H9 (cell line): Measurements from ENCODE around the gene ZNF771. TPM values are rescaled to one million over a fixed set of nuclear protein-coding genes. Genes with fewer than 3 reads are reported as not detected.

Source experiments
- DNase-seq: peaks from one replicate; pipeline ENCODE4 v3.0.0-alpha.2; 2017
- H2AFZ ChIP-seq: one replicate; pipeline ENCODE4 v1.6.1; 2013; ENCODE audit warnings: mild to moderate bottlenecking, low read length, control low read depth, moderate library complexity
- H2AK5ac ChIP-seq: 2 replicates; pipeline ENCODE4 v1.6.1; 2013; ENCODE audit warnings: low read length, control low read depth, mixed read lengths; ENCODE audit not compliant: insufficient read length
- H2BK120ac ChIP-seq: one replicate; pipeline ENCODE4 v1.6.1; 2013; ENCODE audit warnings: low read depth, mild to moderate bottlenecking, low read length, control low read depth, inconsistent platforms; ENCODE audit not compliant: poor library complexity, severe bottlenecking
- H2BK12ac ChIP-seq: 2 replicates; pipeline ENCODE4 v1.6.1; 2013; ENCODE audit warnings: low read length, control low read depth, mixed read lengths, low read depth; ENCODE audit not compliant: insufficient read length
- H2BK15ac ChIP-seq: 2 replicates; pipeline ENCODE4 v1.6.1; 2013; ENCODE audit warnings: low read depth, low read length, control low read depth
- H2BK20ac ChIP-seq: one replicate; pipeline ENCODE4 v1.6.1; 2013; ENCODE audit warnings: low read depth, mild to moderate bottlenecking, low read length, control low read depth, inconsistent platforms; ENCODE audit not compliant: poor library complexity, severe bottlenecking
- H2BK5ac ChIP-seq: 2 replicates; pipeline ENCODE4 v1.6.1; 2013; ENCODE audit warnings: low read length, control low read depth, mixed read lengths; ENCODE audit not compliant: insufficient read length
- H3K14ac ChIP-seq: 2 replicates; pipeline ENCODE4 v1.6.1; 2013; ENCODE audit warnings: low read length, control low read depth; ENCODE audit not compliant: insufficient read depth
- H3K18ac ChIP-seq: 2 replicates; pipeline ENCODE4 v1.6.1; 2013; ENCODE audit warnings: low read depth, mild to moderate bottlenecking, mixed read lengths, low read length, control low read depth; ENCODE audit not compliant: insufficient read length
- H3K23ac ChIP-seq: 2 replicates; pipeline ENCODE4 v1.6.1; 2013; ENCODE audit warnings: low read length, control low read depth, mixed read lengths, low read depth; ENCODE audit not compliant: insufficient read length
- H3K23me2 ChIP-seq: 2 replicates; pipeline ENCODE4 v1.6.1; 2013; ENCODE audit warnings: low read depth, mild to moderate bottlenecking, mixed read lengths, low read length, control low read depth; ENCODE audit not compliant: insufficient read length, poor library complexity, severe bottlenecking
- H3K27ac ChIP-seq: 2 replicates; pipeline ENCODE4 v1.5.1; 2013; ENCODE audit warnings: low read length, control low read depth, mixed read lengths, low read depth; ENCODE audit not compliant: insufficient read length
- H3K27me3 ChIP-seq: 2 replicates; pipeline ENCODE4 v1.6.1; 2013; ENCODE audit warnings: low read length, control low read depth, inconsistent platforms; ENCODE audit not compliant: insufficient read depth
- H3K4ac ChIP-seq: 2 replicates; pipeline ENCODE4 v1.6.1; 2013; ENCODE audit warnings: low read depth, mild to moderate bottlenecking, control low read depth, inconsistent platforms, low read length, moderate library complexity
- H3K4me1 ChIP-seq: 2 replicates; pipeline ENCODE4 v1.6.1; 2013; ENCODE audit warnings: low read length, control low read depth, inconsistent platforms; ENCODE audit not compliant: insufficient read depth
- H3K4me2 ChIP-seq: 2 replicates; pipeline ENCODE4 v1.6.1; 2013; ENCODE audit warnings: low read length, control low read depth, mixed read lengths; ENCODE audit not compliant: insufficient read length, insufficient read depth
- H3K56ac ChIP-seq: 2 replicates; pipeline ENCODE4 v1.6.1; 2013; ENCODE audit warnings: low read depth, mild to moderate bottlenecking, mixed read lengths, low read length, control low read depth; ENCODE audit not compliant: insufficient read length
- H3K79me1 ChIP-seq: 2 replicates; pipeline ENCODE4 v1.6.1; 2013; ENCODE audit warnings: low read depth, mild to moderate bottlenecking, moderate library complexity, low read length, control low read depth, inconsistent platforms; ENCODE audit not compliant: insufficient read depth, poor library complexity, severe bottlenecking
- H3K79me2 ChIP-seq: 2 replicates; pipeline ENCODE4 v1.6.1; 2013; ENCODE audit warnings: low read length, control low read depth, inconsistent platforms; ENCODE audit not compliant: insufficient read depth
- H3K9ac ChIP-seq: 2 replicates; pipeline ENCODE4 v1.6.1; 2013; ENCODE audit warnings: low read length, control low read depth, mixed read lengths; ENCODE audit not compliant: insufficient read length; ENCODE audit errors: extremely low read depth
- H3K9me3 ChIP-seq: one replicate; pipeline ENCODE4 v1.6.1; 2013; ENCODE audit warnings: low read depth, low read length, inconsistent platforms; ENCODE audit not compliant: control insufficient read depth
- H3T11ph ChIP-seq: one replicate; pipeline ENCODE4 v1.6.1; 2013; ENCODE audit warnings: mild to moderate bottlenecking, low read length, control low read depth, inconsistent platforms
- H4K20me1 ChIP-seq: one replicate; pipeline ENCODE4 v1.6.1; 2013; ENCODE audit not compliant: control insufficient read depth, insufficient read length, insufficient read depth
- H4K5ac ChIP-seq: 2 replicates; pipeline ENCODE4 v1.6.1; 2013; ENCODE audit warnings: low read depth, mild to moderate bottlenecking, mixed read lengths, low read length, control low read depth; ENCODE audit not compliant: insufficient read length
- H4K8ac ChIP-seq: replicated peaks from 2 replicates; pipeline ENCODE4 v1.6.1; 2013; ENCODE audit warnings: low read length, control low read depth, mixed read lengths, low read depth; ENCODE audit not compliant: insufficient read length
- H4K91ac ChIP-seq: 2 replicates; pipeline ENCODE4 v1.6.1; 2013; ENCODE audit warnings: low read depth, mild to moderate bottlenecking, moderate library complexity, mixed read lengths, low read length, control low read depth; ENCODE audit not compliant: insufficient read length
- H3K27ac Mint-ChIP-seq, 3 experiments: 2 replicates in 2 of 3; 3 replicates in 1 of 3; pipeline ENCODE4 v1.8.0; 2020 to 2021; ENCODE audit warnings: mixed read lengths in 3 of 3, mild to moderate bottlenecking in 1 of 3, moderate library complexity in 1 of 3
- H3K27me3 Mint-ChIP-seq: 2 replicates; pipeline ENCODE4 v1.8.0; 2021; ENCODE audit warnings: low read depth, mild to moderate bottlenecking, moderate library complexity, mixed read lengths
- H3K36me3 Mint-ChIP-seq, 3 experiments: 2 replicates in 2 of 3; 3 replicates in 1 of 3; pipeline ENCODE4 v1.8.0; 2020 to 2021; ENCODE audit warnings: low read depth in 3 of 3, mixed read lengths in 3 of 3; ENCODE audit not compliant: insufficient read depth in 1 of 3
- H3K4me1 Mint-ChIP-seq, 2 experiments: 2 replicates each; pipeline ENCODE4 v1.8.0; 2020; ENCODE audit warnings: mixed read lengths in 2 of 2
- H3K4me3 Mint-ChIP-seq, 2 experiments: 2 replicates in 1 of 2; 3 replicates in 1 of 2; pipeline ENCODE4 v1.8.0; 2020 to 2021; ENCODE audit warnings: mild to moderate bottlenecking in 2 of 2, mixed read lengths in 2 of 2, moderate library complexity in 1 of 2
- H3K9me3 Mint-ChIP-seq, 2 experiments: 2 replicates in 1 of 2; 3 replicates in 1 of 2; pipeline ENCODE4 v1.8.0; 2020; ENCODE audit warnings: mild to moderate bottlenecking in 2 of 2, mixed read lengths in 2 of 2, moderate library complexity in 1 of 2
- WGBS: extraction: QIAGEN DNeasy Blood & Tissue Kit; methylation state at CpG from one replicate; pipeline ENCODE4 v1.1.7; 2013; ENCODE audit warnings: missing lambda C conversion rate, low lambda C conversion rate, mixed read lengths; ENCODE audit not compliant: insufficient read length; ENCODE audit errors: extremely low coverage; 5-methylcytosine and 5-hydroxymethylcytosine counted together
- total RNA-seq: library from RNA; stranded (reverse); gene quantifications from 2 replicates; pipeline ENCODE4 v1.2.1, GENCODE V29; 2021
- TF ChIP-seq, protein P1 (sequence below): fragments of 200-600 bp; sonication (generic); conservative IDR thresholded peaks from 3 replicates; pipeline ENCODE4 v1.8.0; 2021; ENCODE audit warnings: antibody characterized with exemption, mild to moderate bottlenecking

Gene ZNF771
- total RNA-seq, 1 experiment from 2014 or later, result 10.5 TPM

DNA sequence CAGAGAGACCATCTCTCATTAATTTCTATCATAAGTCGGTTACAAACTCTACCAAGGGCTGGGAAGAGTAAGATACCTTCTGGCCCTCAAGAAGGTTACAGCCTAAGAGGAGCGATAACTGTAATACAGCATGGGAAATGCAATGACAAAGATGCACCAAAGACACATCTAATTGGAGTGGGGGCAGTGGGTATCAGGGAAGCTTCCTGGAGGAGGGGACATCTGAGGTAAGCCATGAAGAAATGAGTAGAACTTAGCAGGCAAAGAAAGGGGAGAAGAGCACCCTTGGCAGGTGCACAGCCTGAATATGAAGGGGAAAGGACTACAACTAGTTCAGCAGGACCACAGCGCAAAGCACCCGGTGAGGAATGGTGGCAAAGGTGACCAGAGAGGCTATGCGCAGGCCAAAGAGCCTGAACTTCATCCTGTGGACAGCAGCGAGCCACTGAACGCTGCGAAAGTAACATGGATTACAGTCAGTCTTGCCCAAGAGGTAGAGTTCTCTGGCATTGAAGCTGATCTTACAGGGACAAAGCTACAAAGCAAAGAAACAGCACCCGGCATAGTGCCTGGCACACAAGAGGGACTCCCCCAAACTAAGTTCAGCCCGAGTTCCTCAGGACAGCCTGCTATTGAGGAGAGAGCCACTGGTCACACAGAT is 39.9 kb upstream of the ZNF771 start:
- Histone ChIP-seq H2BK12ac (no peak overlapping the region), H3K9me3 (no peaks in the 10 kb centered on the region), H2AK5ac (no peak overlapping the region), H2AFZ (no peak overlapping the region), H3K9ac (no peak overlapping the region), H3K27ac (no peak overlapping the region), H3K56ac (no peak overlapping the region), H3K79me2 (no peaks in the 10 kb centered on the region; the same call in none of the 2 replicates), H4K20me1 (no peaks in the 10 kb centered on the region), H4K91ac (no peak overlapping the region), H3K23me2 (peaks cover 10% of the 10 kb centered on the region), H3T11ph (no peak overlapping the region), H2BK120ac (no peak overlapping the region), H2BK15ac (no peak overlapping the region), H2BK20ac (no peak overlapping the region), H4K8ac (no peak overlapping the region), H3K23ac (no peak overlapping the region), H3K14ac (no peak overlapping the region), H3K4me1 (peaks cover 6% of the 10 kb centered on the region), H3K27me3 (no peaks in the 10 kb centered on the region), H3K4me2 (peak overlapping the region; percentile 80), H3K4ac (no peak overlapping the region), H3K18ac (no peak overlapping the region), H4K5ac (no peak overlapping the region), H2BK5ac (no peak overlapping the region), H3K79me1 (peaks cover 3% of the 10 kb centered on the region)
- no peak for DNase-seq
- peaks cover 10 to 25% (median 21%) of the 10 kb centered on the region in 3 experiments; a peak in 6 of 7 replicates for H3K36me3 Mint-ChIP-seq
- H3K27ac Mint-ChIP-seq, result peak overlapping the region in 2 of 3 experiments; percentile 35 to 60; a peak in 1 of 7 replicates
- no CpG with 5 or more reads among the region's 10 CpGs for WGBS
- peaks cover under 1% of the 10 kb centered on the region; the same call in 1 of the 2 replicates for H3K27me3 Mint-ChIP-seq
- TF ChIP-seq, protein P1, sequence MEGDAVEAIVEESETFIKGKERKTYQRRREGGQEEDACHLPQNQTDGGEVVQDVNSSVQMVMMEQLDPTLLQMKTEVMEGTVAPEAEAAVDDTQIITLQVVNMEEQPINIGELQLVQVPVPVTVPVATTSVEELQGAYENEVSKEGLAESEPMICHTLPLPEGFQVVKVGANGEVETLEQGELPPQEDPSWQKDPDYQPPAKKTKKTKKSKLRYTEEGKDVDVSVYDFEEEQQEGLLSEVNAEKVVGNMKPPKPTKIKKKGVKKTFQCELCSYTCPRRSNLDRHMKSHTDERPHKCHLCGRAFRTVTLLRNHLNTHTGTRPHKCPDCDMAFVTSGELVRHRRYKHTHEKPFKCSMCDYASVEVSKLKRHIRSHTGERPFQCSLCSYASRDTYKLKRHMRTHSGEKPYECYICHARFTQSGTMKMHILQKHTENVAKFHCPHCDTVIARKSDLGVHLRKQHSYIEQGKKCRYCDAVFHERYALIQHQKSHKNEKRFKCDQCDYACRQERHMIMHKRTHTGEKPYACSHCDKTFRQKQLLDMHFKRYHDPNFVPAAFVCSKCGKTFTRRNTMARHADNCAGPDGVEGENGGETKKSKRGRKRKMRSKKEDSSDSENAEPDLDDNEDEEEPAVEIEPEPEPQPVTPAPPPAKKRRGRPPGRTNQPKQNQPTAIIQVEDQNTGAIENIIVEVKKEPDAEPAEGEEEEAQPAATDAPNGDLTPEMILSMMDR, result no peak
- peaks cover 32 to 34% of the 10 kb centered on the region in 2 experiments for H3K4me1 Mint-ChIP-seq
- H3K9me3 Mint-ChIP-seq, result peaks cover 0 to 3% of the 10 kb centered on the region in 2 experiments; a peak in 3 of 5 replicates
- H3K4me3 Mint-ChIP-seq, result peak overlapping the region; percentile 75 to 84; a peak in 4 of 5 replicates
